ENCODE measurements around the gene CLCN3. TPM values are rescaled to one million over a fixed set of nuclear protein-coding genes. Genes with fewer than 3 reads are reported as not detected.

CLCN3 gene
- total RNA-seq, 4 donors from 2014 or later: 43.7 to 58.5 (median 51.7) TPM

DNA sequence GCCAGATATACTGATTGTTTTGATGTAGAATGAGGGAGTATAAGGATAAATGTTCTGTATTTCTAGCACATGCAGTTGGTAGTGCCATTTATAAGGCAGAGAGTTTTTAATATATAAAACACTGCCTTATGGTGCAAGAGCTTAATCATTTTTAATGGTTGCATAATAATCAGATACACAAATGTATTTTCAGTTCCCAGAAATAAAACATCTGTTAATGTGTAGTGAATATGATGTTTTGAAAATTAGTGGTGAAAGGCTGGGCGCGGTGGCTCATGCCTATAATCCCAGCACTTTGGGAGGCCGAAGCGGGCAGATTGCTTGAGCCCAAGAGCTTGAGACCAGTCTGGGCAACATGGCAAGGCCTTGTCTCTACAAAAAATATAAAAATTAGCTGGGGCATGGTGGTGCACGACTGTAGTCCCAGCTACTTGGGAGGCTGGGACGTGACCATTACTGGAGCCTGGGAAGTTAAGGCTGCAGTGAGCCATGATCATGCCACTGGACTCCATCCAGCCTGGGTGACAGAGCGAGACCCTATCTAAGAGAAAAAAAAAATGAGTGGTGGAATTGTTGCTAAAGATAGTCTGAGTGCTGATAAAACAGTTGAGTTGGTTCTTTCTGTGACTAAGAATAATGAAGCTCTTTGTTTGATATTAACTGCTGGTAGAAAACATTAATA, 29.3 kb downstream of the CLCN3 start:
- peak overlapping the region; percentile 43 for H3K27ac ChIP-seq
- TF ChIP-seq, protein P1, sequence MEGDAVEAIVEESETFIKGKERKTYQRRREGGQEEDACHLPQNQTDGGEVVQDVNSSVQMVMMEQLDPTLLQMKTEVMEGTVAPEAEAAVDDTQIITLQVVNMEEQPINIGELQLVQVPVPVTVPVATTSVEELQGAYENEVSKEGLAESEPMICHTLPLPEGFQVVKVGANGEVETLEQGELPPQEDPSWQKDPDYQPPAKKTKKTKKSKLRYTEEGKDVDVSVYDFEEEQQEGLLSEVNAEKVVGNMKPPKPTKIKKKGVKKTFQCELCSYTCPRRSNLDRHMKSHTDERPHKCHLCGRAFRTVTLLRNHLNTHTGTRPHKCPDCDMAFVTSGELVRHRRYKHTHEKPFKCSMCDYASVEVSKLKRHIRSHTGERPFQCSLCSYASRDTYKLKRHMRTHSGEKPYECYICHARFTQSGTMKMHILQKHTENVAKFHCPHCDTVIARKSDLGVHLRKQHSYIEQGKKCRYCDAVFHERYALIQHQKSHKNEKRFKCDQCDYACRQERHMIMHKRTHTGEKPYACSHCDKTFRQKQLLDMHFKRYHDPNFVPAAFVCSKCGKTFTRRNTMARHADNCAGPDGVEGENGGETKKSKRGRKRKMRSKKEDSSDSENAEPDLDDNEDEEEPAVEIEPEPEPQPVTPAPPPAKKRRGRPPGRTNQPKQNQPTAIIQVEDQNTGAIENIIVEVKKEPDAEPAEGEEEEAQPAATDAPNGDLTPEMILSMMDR (IDR thresholded peaks at IDR 0.05): no peak
- no peak for TF ChIP-seq POLR2A (IDR thresholded peaks at IDR 0.05)
- no peak for TF ChIP-seq EP300 (IDR thresholded peaks at IDR 0.05)
- TF ChIP-seq POLR2AphosphoS5 (IDR thresholded peaks at IDR 0.05): no peak

DNA sequence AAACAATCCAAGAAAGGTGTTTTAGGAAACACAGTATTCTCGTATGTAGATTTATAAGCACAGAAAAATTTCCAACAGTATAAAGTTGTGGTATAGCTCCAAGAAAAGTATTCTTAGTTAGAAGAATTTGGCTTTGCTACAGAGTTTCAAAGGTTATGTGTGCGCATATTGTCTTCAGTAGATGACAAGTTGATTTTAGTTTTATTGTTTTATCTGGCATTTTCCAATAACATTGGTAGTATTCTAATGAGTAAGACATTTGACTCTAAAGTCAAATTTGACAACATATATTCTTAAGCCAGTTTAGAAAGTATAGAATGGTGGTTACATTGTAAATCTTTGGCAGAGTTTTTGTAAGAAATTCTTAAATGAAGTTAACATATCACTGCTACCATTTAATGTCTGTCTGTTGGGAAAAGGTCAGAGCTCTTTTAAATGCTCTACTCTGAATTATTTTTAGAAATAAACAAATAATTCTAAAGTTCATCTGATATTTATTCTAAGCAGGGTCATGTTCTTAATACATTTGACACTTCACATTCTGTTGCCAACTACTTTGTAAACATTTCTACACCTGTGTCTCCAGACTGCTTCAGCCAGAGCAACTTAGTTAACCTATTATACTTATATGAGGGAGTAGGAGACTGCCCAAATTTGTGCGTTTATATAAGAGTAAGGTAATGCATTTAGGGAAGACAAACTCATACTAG, 30.0 kb downstream of the CLCN3 start:
- Histone ChIP-seq H3K36me3 (peaks cover 3% of the 10 kb centered on the region), H3K9me3 (no peaks in the 10 kb centered on the region), H3K4me1 (peaks cover 4% of the 10 kb centered on the region), H3K4me3 (no peak overlapping the region), H3K27me3 (no peaks in the 10 kb centered on the region), H3K27ac (no peak overlapping the region)
- no peak for DNase-seq (ENCODE audit: low spot score in 2 of 2)
- 79% methylated on average over 3 of the region's 3 CpGs for WGBS
- TF ChIP-seq POLR2A (IDR thresholded peaks at IDR 0.05) (no peak), POLR2AphosphoS5 (IDR thresholded peaks at IDR 0.05) (no peak)
- TF ChIP-seq, protein P1 (IDR thresholded peaks at IDR 0.05): no peak

More for the DNA sequence above, 29.3 kb downstream of the CLCN3 start:
- Histone ChIP-seq H3K36me3 (peaks cover 7% of the 10 kb centered on the region), H3K9me3 (no peaks in the 10 kb centered on the region), H3K27me3 (no peaks in the 10 kb centered on the region), H3K4me3 (no peak overlapping the region), H3K4me1 (peaks cover 4% of the 10 kb centered on the region)
- DNase-seq (ENCODE audit: low spot score in 2 of 2): no peak
- WGBS: 83% methylated on average over 7 of the region's 7 CpGs

DNA sequence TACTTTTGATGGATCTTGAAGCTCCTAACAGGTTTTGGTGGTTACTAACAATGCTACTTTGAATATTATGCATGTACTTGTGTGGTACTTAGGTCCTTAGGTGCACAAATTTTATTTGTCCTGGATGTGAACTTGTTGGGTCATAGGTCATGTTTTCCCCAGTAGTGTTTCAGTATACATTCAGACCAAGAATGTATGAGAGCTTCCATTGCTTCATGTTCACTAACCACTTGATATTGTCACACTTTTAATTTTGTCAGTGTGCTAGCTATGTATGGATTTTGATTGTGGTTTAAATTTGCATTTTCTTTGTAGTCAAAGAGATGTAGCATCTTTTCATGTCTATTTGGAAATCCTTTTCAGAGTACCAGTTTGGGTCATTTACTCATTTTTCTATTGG, 32.2 kb downstream of the CLCN3 start:
- TF ChIP-seq POLR2AphosphoS5 (IDR thresholded peaks at IDR 0.05) (no peak), POLR2A (IDR thresholded peaks at IDR 0.05) (no peak), EP300 (IDR thresholded peaks at IDR 0.05) (no peak)
- TF ChIP-seq, protein P1 (IDR thresholded peaks at IDR 0.05): no peak

DNA sequence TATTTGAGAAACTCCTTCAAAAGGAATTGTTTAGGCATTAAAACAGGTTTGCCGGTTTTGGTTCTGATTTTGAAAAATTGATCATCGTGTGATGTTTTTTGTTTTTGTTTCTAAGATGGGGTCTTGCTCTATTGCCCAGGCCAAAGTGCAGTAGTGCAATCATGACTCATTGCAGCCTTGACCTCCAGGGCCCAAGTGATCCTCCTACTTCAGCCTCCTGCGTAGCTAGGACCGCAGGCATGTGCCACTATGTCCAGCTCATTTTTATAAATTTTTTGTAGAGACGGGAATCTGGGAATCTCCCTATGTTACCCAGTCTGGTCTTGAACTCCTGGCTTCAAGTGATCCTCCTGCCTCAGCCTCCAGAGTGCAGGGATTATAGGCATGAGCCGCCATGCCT, 35.0 kb downstream of the CLCN3 start:
- Histone ChIP-seq H3K27ac (no peak overlapping the region), H3K4me3 (no peak overlapping the region), H3K36me3 (no peaks in the 10 kb centered on the region), H3K4me1 (peaks cover 23% of the 10 kb centered on the region), H3K9me3 (no peaks in the 10 kb centered on the region), H3K27me3 (no peaks in the 10 kb centered on the region)
- TF ChIP-seq POLR2AphosphoS5 (IDR thresholded peaks at IDR 0.05) (no peak), POLR2A (IDR thresholded peaks at IDR 0.05) (no peak)
- WGBS: 98% methylated on average over 6 of the region's 6 CpGs
- no peak for DNase-seq (ENCODE audit: low spot score in 2 of 2)

More for the DNA sequence above, 32.2 kb downstream of the CLCN3 start:
- Histone ChIP-seq H3K4me1 (peaks cover 7% of the 10 kb centered on the region), H3K4me3 (no peak overlapping the region), H3K9me3 (no peaks in the 10 kb centered on the region), H3K36me3 (no peaks in the 10 kb centered on the region), H3K27me3 (no peaks in the 10 kb centered on the region), H3K27ac (no peak overlapping the region)
- DNase-seq (ENCODE audit: low spot score in 2 of 2): no peak

DNA sequence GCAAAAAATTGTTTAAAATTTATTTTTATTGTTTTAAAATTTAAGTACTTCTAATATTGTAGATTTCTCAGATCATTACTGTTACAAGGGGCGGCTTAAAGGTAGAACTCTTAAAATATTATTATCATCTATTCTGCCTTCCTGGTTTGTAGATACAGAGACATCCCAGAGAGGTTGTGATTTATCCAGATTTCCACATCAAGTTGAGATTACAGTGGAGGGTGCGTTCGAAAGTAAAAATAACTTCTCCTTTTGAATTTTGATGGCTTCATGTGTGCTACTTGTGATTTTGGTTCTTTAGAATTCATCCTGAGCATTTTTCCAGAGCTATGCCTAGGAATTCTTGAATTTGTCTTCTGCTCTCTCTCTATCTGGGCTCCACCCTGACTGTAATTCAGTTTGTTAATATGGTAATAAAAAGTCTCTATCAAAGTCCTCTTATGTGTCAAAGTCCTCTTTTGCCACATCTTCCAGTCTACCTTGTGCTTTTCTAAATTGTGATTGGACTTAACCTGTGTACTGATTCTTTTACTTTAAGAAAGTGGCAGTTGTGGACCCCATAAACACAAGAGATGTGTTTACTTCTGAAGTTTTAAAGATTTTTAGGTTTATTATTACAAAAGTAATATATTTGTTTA, 37.2 kb downstream of the CLCN3 start:
- H3K27me3 ChIP-seq: no peaks in the 10 kb centered on the region
- no peak overlapping the region for H3K4me3 ChIP-seq
- DNase-seq (ENCODE audit: low spot score in 2 of 2): no peak
- H3K4me1 ChIP-seq: peaks cover 34% of the 10 kb centered on the region
- TF ChIP-seq, protein P1 (IDR thresholded peaks at IDR 0.05): no peak
- TF ChIP-seq POLR2AphosphoS5 (IDR thresholded peaks at IDR 0.05) (no peak), EP300 (IDR thresholded peaks at IDR 0.05) (no peak), POLR2A (IDR thresholded peaks at IDR 0.05) (no peak)
- no peaks in the 10 kb centered on the region for H3K36me3 ChIP-seq
- WGBS: 90% methylated on average over 3 of the region's 3 CpGs
- no peak overlapping the region for H3K27ac ChIP-seq
- H3K9me3 ChIP-seq: no peaks in the 10 kb centered on the region
